DND-41 (cell line): Measurements from ENCODE around the gene OPCML.

Experiments
- EZH2 ChIP-seq: IDR thresholded peaks from 3 replicates; pipeline ENCODE4 v1.6.1; 2012; ENCODE audit warnings: borderline replicate concordance, low read depth, mild to moderate bottlenecking, moderate library complexity, low read length, inconsistent platforms; ENCODE audit not compliant: severe bottlenecking
- TF ChIP-seq, protein P1 (sequence below): IDR thresholded peaks from 2 replicates; pipeline ENCODE4 v1.5.1; 2012; ENCODE audit warnings: borderline replicate concordance, low read length, moderate library complexity, mild to moderate bottlenecking; ENCODE audit not compliant: poor library complexity, severe bottlenecking; ENCODE audit errors: extremely low read depth

DNA sequence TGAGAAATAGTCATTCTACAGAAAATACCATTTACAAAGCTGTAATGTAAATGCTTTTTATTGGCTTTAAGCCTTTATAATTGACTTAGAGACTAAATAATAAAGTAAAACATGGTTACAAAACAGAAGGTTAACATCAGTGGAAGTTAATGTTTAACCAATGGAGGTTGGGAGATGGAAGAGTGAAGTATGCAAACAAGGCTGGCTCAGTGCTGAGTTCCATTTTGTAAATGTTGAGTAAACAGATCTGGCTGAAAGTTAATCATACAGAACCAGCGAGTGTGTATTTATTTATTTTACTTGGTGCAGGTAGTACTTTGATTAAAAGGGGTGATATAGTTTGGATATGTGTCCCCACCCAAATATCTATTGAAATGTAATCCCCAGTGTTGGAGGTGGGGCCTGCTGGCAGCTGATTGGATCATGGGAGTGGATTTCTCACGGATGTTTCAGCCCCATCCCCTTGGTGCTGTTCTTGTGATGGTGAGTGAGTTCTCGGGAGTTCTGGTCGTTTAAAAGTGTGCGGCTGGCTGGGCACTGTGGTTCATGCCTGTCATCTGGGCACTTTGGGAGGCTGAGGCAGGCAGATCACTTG, 827.4 kb downstream of the OPCML start:
- TF ChIP-seq, protein P1, sequence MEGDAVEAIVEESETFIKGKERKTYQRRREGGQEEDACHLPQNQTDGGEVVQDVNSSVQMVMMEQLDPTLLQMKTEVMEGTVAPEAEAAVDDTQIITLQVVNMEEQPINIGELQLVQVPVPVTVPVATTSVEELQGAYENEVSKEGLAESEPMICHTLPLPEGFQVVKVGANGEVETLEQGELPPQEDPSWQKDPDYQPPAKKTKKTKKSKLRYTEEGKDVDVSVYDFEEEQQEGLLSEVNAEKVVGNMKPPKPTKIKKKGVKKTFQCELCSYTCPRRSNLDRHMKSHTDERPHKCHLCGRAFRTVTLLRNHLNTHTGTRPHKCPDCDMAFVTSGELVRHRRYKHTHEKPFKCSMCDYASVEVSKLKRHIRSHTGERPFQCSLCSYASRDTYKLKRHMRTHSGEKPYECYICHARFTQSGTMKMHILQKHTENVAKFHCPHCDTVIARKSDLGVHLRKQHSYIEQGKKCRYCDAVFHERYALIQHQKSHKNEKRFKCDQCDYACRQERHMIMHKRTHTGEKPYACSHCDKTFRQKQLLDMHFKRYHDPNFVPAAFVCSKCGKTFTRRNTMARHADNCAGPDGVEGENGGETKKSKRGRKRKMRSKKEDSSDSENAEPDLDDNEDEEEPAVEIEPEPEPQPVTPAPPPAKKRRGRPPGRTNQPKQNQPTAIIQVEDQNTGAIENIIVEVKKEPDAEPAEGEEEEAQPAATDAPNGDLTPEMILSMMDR: no peak
- no peak for TF ChIP-seq EZH2
